22Rv1 (cell line): ENCODE data around the gene ADRB1.

Experiments
- H3K27ac ChIP-seq: fragments of 450-650 bp; 2 replicates; pipeline ENCODE4 v1.5.1; 2017
- CTCF ChIP-seq: fragments of 450-650 bp; IDR thresholded peaks from 2 replicates; pipeline ENCODE4 v1.5.1; 2017; ENCODE audit warnings: mild to moderate bottlenecking
- ZFX ChIP-seq: fragments of 450-650 bp; IDR thresholded peaks from 2 replicates; pipeline ENCODE4 v1.6.1; 2017; ENCODE audit warnings: antibody characterized with exemption, borderline replicate concordance

Gene ADRB1

GRCh38 chr10:114043532-114044246 is at the start of gene ADRB1:
Gene ADRB1 (plus strand): TSS chr10:114043866. CDS start chr10:114044133, 267 bp downstream.
- no peak within 1 kb of the TSS for H3K27ac ChIP-seq
- TF ChIP-seq ZFX (no peak), CTCF (no peak)

DNA sequence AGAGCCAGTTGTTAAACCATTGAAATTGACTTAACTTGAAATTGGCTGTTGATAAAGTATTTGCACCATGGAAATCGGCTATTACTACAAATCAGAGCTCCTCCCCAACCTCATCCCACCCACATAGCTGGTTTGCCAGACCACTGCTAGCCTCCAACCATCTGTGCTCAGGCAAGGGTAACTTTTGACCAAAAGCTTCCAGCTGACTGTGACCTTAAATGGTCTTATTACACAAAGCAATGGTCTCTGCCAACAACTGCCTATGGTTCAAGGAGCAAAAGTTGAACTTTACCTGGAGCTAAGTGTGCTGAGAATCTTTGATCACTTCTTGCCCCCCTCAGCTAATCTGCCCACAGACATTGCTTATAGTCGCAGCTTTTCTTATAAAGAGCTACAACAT is 48.5 kb upstream of the ADRB1 start:
- TF ChIP-seq ZFX: no peak
- TF ChIP-seq CTCF: no peak
- H3K27ac ChIP-seq: no peak overlapping the region

DNA sequence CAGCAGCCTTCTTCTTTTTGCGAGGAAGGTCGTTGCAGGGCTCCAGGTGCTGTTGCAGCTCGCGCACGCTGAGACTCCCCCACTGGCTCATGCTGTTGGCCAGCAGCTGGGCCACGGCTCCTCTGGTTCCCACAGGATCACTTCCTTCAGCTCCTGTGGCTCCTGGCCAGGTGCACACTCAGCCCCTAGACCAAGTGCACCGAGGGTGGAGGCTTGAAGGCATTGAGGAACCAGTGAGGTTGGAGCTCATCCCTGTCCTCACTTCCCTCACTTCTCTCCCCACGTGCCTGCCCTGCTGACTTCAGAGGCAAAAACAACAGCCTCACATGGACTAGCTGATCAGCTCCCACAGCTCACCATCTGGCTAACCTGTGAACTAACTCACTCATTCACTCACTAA is 46.2 kb upstream of the ADRB1 start:
- TF ChIP-seq CTCF (no peak), ZFX (no peak)
- no peak overlapping the region for H3K27ac ChIP-seq

DNA sequence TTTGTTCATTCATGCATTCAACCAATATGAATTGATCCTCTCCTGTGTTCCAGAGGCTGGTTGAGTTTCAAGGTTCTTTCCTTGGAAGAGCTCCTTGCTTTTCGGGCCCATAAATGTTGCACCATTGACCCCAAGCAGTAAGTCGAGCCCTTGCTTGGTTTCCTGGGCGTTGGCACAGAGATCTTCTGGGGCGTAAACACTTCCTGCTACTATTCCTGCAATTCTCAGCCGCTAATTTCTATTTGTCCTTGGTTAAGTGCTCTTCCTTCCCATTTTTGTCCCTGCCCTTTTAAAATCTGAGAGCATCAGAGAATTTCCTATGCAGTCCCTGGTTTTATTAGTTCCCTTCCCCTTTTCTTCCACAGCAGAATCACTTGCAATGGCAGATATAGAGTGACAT is 44.1 kb upstream of the ADRB1 start:
- TF ChIP-seq ZFX (no peak), CTCF (no peak)

GRCh38 chr10:114000457-114001010 is 43.1 kb upstream of the ADRB1 start:
- TF ChIP-seq CTCF (no peak), ZFX (no peak)

More for the DNA sequence above, 44.1 kb upstream of the ADRB1 start:
- H3K27ac ChIP-seq: no peak overlapping the region

GRCh38 chr10:114002422-114002821 is 41.2 kb upstream of the ADRB1 start:
- H3K27ac ChIP-seq: no peak overlapping the region
- TF ChIP-seq ZFX: no peak
- TF ChIP-seq CTCF: no peak

More at GRCh38 chr10:114000457-114001010, 43.1 kb upstream of the ADRB1 start:
- no peak overlapping the region for H3K27ac ChIP-seq

GRCh38 chr10:114003161-114003941 is 40.3 kb upstream of the ADRB1 start:
- H3K27ac ChIP-seq: no peak overlapping the region
- TF ChIP-seq CTCF: no peak
- no peak for TF ChIP-seq ZFX
